K562 (cell line): ENCODE data around the gene MRPL33.

Experiments used
- FOXP1 ChIP-seq: sonication (generic); formaldehyde crosslinking; IDR thresholded peaks from 2 replicates; pipeline ENCODE4 v1.8.0; 2022; ENCODE audit warnings: mild to moderate bottlenecking, missing genetic modification reagents
- MBD1 ChIP-seq: fragments of 250-450 bp; sonication (Bioruptor Pico); IDR thresholded peaks from 2 replicates; pipeline ENCODE4 v1.8.0; 2022; ENCODE audit warnings: inconsistent platforms

- TF ChIP-seq FOXP1 (no peak), MBD1 (CRISPR knock-in tag) (no peak)
These were observed 10.0 kb downstream of the MRPL33 start for GRCh38 chr2:27781496-27781895.
